Measurements from ENCODE around the gene GRM5. TPM values are rescaled to one million over a fixed set of nuclear protein-coding genes. Genes with fewer than 3 reads are reported as not detected.
"Not testable (repeated sequence)": the region's sequence is repeated elsewhere in the genome, so short reads cannot be mapped to it uniquely, and the experiment has no call there.

Gene GRM5
- total RNA-seq, 1 donor from 2014 or later, result 0.15 TPM

- DNase-seq (ENCODE audit: low read depth), result peak; percentile 41
These were observed 90.3 kb downstream of the GRM5 start for GRCh38 chr11:88975441-88975840.

GRCh38 chr11:88972210-88972609 is 93.6 kb downstream of the GRM5 start:
- no peak for DNase-seq (ENCODE audit: low read depth)

GRCh38 chr11:88961621-88962020 is 104.2 kb downstream of the GRM5 start:
- not testable (repeated sequence) for DNase-seq (ENCODE audit: low read depth)

GRCh38 chr11:88959857-88960256 is 105.9 kb downstream of the GRM5 start:
- DNase-seq (ENCODE audit: low read depth), result not testable (repeated sequence)

GRCh38 chr11:88950975-88951374 is 114.8 kb downstream of the GRM5 start:
- no peak for DNase-seq (ENCODE audit: low read depth)

GRCh38 chr11:88948908-88949307 is 116.9 kb downstream of the GRM5 start:
- DNase-seq (ENCODE audit: low read depth), result peak; percentile 2

- DNase-seq (ENCODE audit: low read depth), result not testable (repeated sequence)
These were observed 117.8 kb downstream of the GRM5 start for GRCh38 chr11:88947843-88948572.

- DNase-seq (ENCODE audit: low read depth), result not testable (repeated sequence)
These were observed 136.1 kb downstream of the GRM5 start for GRCh38 chr11:88929665-88930064.

- not testable (repeated sequence) for DNase-seq (ENCODE audit: low read depth)
These were observed 148.7 kb downstream of the GRM5 start for GRCh38 chr11:88917065-88917464.

- DNase-seq (ENCODE audit: low read depth), result no peak
These were observed 156.3 kb downstream of the GRM5 start for GRCh38 chr11:88909500-88909899.

- not testable (repeated sequence) for DNase-seq (ENCODE audit: low read depth)
These were observed 164.3 kb downstream of the GRM5 start for GRCh38 chr11:88901436-88901835.

GRCh38 chr11:88888855-88889254 is 176.9 kb downstream of the GRM5 start:
- DNase-seq (ENCODE audit: low read depth), result not testable (repeated sequence)

- DNase-seq (ENCODE audit: low read depth), result peak; percentile 1
These were observed 179.0 kb downstream of the GRM5 start for GRCh38 chr11:88886796-88887195.

GRCh38 chr11:88882800-88883199 is 183.0 kb downstream of the GRM5 start:
- DNase-seq (ENCODE audit: low read depth), result not testable (repeated sequence)

- no peak for DNase-seq (ENCODE audit: low read depth)
These were observed 204.2 kb downstream of the GRM5 start for GRCh38 chr11:88861618-88862017.

- peak; percentile 5 for DNase-seq (ENCODE audit: low read depth)
These were observed 205.4 kb downstream of the GRM5 start for GRCh38 chr11:88860431-88860830.

GRCh38 chr11:88853963-88854362 is 211.8 kb downstream of the GRM5 start:
- not testable (repeated sequence) for DNase-seq (ENCODE audit: low read depth)

- not testable (repeated sequence) for DNase-seq (ENCODE audit: low read depth)
These were observed 214.2 kb downstream of the GRM5 start for GRCh38 chr11:88851547-88851946.

GRCh38 chr11:88849773-88850172 is 216.0 kb downstream of the GRM5 start:
- not testable (repeated sequence) for DNase-seq (ENCODE audit: low read depth)

- DNase-seq (ENCODE audit: low read depth), result peak; percentile 42
These were observed 216.4 kb downstream of the GRM5 start for GRCh38 chr11:88849368-88849767.

- DNase-seq (ENCODE audit: low read depth), result not testable (repeated sequence)
These were observed 219.5 kb downstream of the GRM5 start for GRCh38 chr11:88846266-88846665.

- DNase-seq (ENCODE audit: low read depth), result not testable (repeated sequence)
These were observed 220.8 kb downstream of the GRM5 start for GRCh38 chr11:88844941-88845340.

- not testable (repeated sequence) for DNase-seq (ENCODE audit: low read depth)
These were observed 221.9 kb downstream of the GRM5 start for GRCh38 chr11:88843766-88844426.
